Measurements from ENCODE around the gene KLHDC4.

- TF ChIP-seq CTCF (IDR thresholded peaks at IDR 0.05; ENCODE audit: low read depth, low read length) (no peak), POLR2A (IDR thresholded peaks at IDR 0.05; ENCODE audit: extremely low read depth, insufficient read length) (no peak)
These were observed 50.6 kb downstream of the KLHDC4 start for GRCh38 chr16:87715231-87715630.
